Progenitor cell of endocrine pancreas (in vitro differentiated cells): Measurements from ENCODE around the gene MCTP1. TPM values are rescaled to one million over a fixed set of nuclear protein-coding genes. Genes with fewer than 3 reads are reported as not detected.

Experiments used
- DNase-seq: peaks from one replicate; pipeline ENCODE4 v3.0.0; 2021; ENCODE audit warnings: low spot score; ENCODE audit not compliant: unreplicated experiment
- H3K27ac Mint-ChIP-seq: 2 replicates; pipeline ENCODE4 v1.8.0; 2021; ENCODE audit warnings: mild to moderate bottlenecking, moderate library complexity, mixed read lengths
- H3K27me3 Mint-ChIP-seq: 2 replicates; pipeline ENCODE4 v1.8.0; 2021; ENCODE audit warnings: mixed read lengths
- H3K36me3 Mint-ChIP-seq: 2 replicates; pipeline ENCODE4 v1.8.0; 2022; ENCODE audit warnings: mixed read lengths; ENCODE audit not compliant: insufficient read depth
- H3K4me1 Mint-ChIP-seq: 2 replicates; pipeline ENCODE4 v1.8.0; 2021; ENCODE audit warnings: low read depth, mixed read lengths
- H3K4me3 Mint-ChIP-seq: 2 replicates; pipeline ENCODE4 v1.8.0; 2021; ENCODE audit warnings: low read depth, mild to moderate bottlenecking, moderate library complexity, mixed read lengths
- H3K9me3 Mint-ChIP-seq: 2 replicates; pipeline ENCODE4 v1.8.0; 2021; ENCODE audit warnings: low read depth, mixed read lengths
- total RNA-seq: library from RNA; stranded (reverse); gene quantifications from 2 replicates; pipeline ENCODE4 v1.2.1, GENCODE V29; 2021
- TF ChIP-seq, protein P1 (sequence below): fragments of 200-600 bp; sonication (generic); IDR thresholded peaks from one replicate; pipeline ENCODE4 v1.5.0; 2021; ENCODE audit warnings: antibody characterized with exemption, mild to moderate bottlenecking; ENCODE audit not compliant: unreplicated experiment

Gene MCTP1
- total RNA-seq, 1 donor from 2014 or later: 1.7 TPM

DNA sequence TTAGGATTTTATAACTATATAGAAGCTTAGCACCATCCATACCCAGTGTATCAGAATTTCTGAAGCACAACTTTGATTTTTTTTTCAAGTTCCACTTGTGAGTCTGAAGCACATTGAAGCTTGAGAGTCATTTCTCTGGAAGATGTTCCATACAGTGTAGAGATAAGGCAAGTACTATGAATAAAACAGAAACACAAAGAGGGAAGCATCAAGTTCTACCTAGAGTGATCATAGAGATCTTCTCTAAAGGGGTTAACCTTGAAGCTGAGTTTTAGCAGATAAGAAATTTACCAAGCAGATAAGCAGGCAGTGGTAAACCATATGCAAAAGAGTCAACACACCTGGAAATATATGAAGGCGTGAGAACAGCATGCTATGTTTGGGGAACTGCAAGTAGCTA is 125.3 kb downstream of the MCTP1 start:
- DNase-seq: no peak
- no peaks in the 10 kb centered on the region for H3K9me3 Mint-ChIP-seq
- H3K4me3 Mint-ChIP-seq: no peak overlapping the region
- no peaks in the 10 kb centered on the region for H3K27me3 Mint-ChIP-seq
- H3K4me1 Mint-ChIP-seq: peaks cover 6% of the 10 kb centered on the region
- TF ChIP-seq, protein P1, sequence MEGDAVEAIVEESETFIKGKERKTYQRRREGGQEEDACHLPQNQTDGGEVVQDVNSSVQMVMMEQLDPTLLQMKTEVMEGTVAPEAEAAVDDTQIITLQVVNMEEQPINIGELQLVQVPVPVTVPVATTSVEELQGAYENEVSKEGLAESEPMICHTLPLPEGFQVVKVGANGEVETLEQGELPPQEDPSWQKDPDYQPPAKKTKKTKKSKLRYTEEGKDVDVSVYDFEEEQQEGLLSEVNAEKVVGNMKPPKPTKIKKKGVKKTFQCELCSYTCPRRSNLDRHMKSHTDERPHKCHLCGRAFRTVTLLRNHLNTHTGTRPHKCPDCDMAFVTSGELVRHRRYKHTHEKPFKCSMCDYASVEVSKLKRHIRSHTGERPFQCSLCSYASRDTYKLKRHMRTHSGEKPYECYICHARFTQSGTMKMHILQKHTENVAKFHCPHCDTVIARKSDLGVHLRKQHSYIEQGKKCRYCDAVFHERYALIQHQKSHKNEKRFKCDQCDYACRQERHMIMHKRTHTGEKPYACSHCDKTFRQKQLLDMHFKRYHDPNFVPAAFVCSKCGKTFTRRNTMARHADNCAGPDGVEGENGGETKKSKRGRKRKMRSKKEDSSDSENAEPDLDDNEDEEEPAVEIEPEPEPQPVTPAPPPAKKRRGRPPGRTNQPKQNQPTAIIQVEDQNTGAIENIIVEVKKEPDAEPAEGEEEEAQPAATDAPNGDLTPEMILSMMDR: no peak
- H3K36me3 Mint-ChIP-seq: no peaks in the 10 kb centered on the region
- no peak overlapping the region for H3K27ac Mint-ChIP-seq

DNA sequence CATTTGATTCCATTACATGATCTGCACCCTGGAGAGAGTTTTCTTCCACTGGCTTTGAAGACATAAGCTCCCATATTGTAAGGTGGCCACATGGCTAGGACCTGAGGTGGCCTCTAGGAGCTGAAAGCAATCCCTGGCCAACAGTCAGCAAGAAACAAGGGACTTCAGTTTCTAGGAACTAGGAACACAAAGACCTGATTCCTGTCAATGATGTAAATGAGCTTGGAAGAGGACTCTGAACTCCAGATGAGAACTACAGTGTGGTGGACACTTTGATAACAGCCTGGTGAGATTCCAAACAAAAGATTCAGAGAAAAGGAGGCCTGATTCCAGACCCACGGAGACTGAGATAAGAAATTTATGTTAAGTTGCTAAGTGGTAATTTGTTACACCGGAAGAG is 129.0 kb downstream of the MCTP1 start:
- H3K27me3 Mint-ChIP-seq: no peaks in the 10 kb centered on the region
- no peak for DNase-seq
- no peaks in the 10 kb centered on the region for H3K9me3 Mint-ChIP-seq
- TF ChIP-seq, protein P1: no peak
- no peak overlapping the region for H3K27ac Mint-ChIP-seq
- peaks cover 3% of the 10 kb centered on the region for H3K4me1 Mint-ChIP-seq
- no peak overlapping the region for H3K4me3 Mint-ChIP-seq
- no peaks in the 10 kb centered on the region for H3K36me3 Mint-ChIP-seq

DNA sequence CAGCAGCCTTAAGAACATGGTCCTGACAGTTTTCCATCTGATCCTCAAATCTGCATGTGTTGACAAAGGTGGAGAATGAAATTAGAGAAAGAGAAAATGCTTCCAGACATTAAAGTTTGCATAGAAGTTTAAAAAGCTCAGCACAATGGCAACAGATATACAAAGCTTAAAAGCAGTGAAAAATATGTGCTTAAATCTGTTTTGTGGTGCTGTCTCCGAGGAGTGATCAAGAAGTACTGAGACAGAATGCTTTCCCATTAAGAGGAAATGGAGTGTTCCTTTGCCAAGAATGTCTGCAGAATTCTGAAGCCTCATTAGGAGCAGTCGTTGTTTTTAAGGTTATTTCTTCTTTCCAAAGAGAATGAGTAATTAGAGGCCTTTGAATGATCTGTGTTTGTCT is 131.4 kb downstream of the MCTP1 start:
- Mint-ChIP-seq H3K9me3 (no peaks in the 10 kb centered on the region), H3K36me3 (no peaks in the 10 kb centered on the region), H3K4me3 (no peak overlapping the region), H3K4me1 (peaks cover 3% of the 10 kb centered on the region), H3K27me3 (no peaks in the 10 kb centered on the region), H3K27ac (no peak overlapping the region)
- no peak for DNase-seq
- TF ChIP-seq, protein P1: no peak

- no peak for DNase-seq
- H3K36me3 Mint-ChIP-seq: no peaks in the 10 kb centered on the region
- TF ChIP-seq, protein P1: no peak
- no peak overlapping the region for H3K27ac Mint-ChIP-seq
- peaks cover 3% of the 10 kb centered on the region for H3K4me1 Mint-ChIP-seq
- H3K9me3 Mint-ChIP-seq: peaks cover 6% of the 10 kb centered on the region
- no peaks in the 10 kb centered on the region for H3K27me3 Mint-ChIP-seq
- no peak overlapping the region for H3K4me3 Mint-ChIP-seq
These were observed 132.4 kb downstream of the MCTP1 start for GRCh38 chr5:95152535-95152934.

GRCh38 chr5:95152131-95152530 is 132.8 kb downstream of the MCTP1 start:
- H3K4me3 Mint-ChIP-seq: no peak overlapping the region
- H3K4me1 Mint-ChIP-seq: peaks cover 3% of the 10 kb centered on the region
- peaks cover 1% of the 10 kb centered on the region for H3K36me3 Mint-ChIP-seq
- H3K27ac Mint-ChIP-seq: no peak overlapping the region
- TF ChIP-seq, protein P1: no peak
- no peak for DNase-seq
- peaks cover 9% of the 10 kb centered on the region for H3K9me3 Mint-ChIP-seq
- no peaks in the 10 kb centered on the region for H3K27me3 Mint-ChIP-seq
